GM23248 (cell line): ENCODE data around the gene SUZ12.

Experiments used
- EZH2 ChIP-seq: fragments of 200-600 bp; sonication (generic); IDR thresholded peaks from 2 replicates; pipeline ENCODE4 v1.6.1; 2018; ENCODE audit warnings: antibody characterized with exemption, mild to moderate bottlenecking; ENCODE audit not compliant: insufficient read depth, poor library complexity, severe bottlenecking
- EZH2phosphoT487 ChIP-seq: fragments of 200-600 bp; sonication (generic); IDR thresholded peaks from 2 replicates; pipeline ENCODE4 v1.6.1; 2018; ENCODE audit warnings: antibody characterized with exemption, moderate library complexity, mild to moderate bottlenecking, low read depth; ENCODE audit not compliant: insufficient read depth

DNA sequence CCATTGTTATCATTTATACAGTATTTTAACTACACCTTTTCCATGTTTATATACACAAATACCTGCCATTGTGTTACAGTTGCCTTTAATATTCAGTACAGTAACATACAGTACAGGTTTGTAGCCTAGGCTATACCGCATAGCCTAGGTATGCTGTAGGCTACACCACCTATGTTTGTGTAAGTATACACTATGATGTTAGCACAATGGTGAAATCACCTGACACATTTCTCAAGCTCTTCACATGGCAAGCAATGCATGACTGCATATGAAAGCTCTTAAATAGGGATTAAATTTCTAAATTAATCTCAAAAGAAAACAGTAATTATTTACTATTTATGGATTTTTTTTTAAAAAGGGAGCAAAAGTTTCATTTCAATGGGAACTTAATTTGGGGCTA, 82.4 kb downstream of the SUZ12 start:
- TF ChIP-seq EZH2, result no peak
- TF ChIP-seq EZH2phosphoT487, result no peak
